GM06990 (cell line): ENCODE data around the gene NUDT5.

Experiments
- DNase-seq: peaks from one replicate; pipeline ENCODE4 v3.0.0-alpha.2; 2011; ENCODE audit not compliant: insufficient read length; ENCODE audit errors: extremely low read depth
- H3K27me3 ChIP-seq: replicated peaks from 2 replicates; pipeline ENCODE4 v1.6.0; 2011; ENCODE audit warnings: low read length; ENCODE audit not compliant: control insufficient read depth, insufficient read depth
- H3K36me3 ChIP-seq: 2 replicates; pipeline ENCODE4 v1.5.1; 2011; ENCODE audit warnings: low read length; ENCODE audit not compliant: control insufficient read depth, insufficient read depth
- H3K4me3 ChIP-seq: replicated peaks from 2 replicates; pipeline ENCODE4 v1.5.1; 2011; ENCODE audit warnings: low read depth, mild to moderate bottlenecking, control low read depth, low read length
- TF ChIP-seq, protein P1 (sequence below): IDR thresholded peaks from 2 replicates; pipeline ENCODE4 v1.5.1; 2011; ENCODE audit warnings: low read length, control low read depth, mild to moderate bottlenecking, inconsistent platforms; ENCODE audit not compliant: insufficient read depth, poor library complexity, severe bottlenecking

The NUDT5 gene

DNA sequence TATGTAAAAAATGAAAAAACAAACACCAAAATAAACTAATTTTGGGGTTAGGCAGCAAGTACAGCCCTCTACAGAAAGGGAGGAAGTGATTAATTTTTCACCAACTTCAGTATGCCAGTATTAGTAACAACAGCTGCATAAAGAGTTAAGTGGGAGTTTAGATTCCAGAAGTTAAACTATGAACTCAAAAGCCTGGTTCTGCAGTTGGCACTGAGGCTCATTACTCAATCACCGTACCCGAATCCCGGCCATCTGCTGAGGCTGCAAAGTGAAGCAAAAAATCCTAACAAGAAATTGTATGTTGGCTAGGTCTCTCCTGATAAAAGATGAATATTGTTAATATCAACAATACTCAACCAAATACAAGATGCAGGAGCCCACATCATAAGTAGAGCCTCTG, 4.0 kb downstream of the NUDT5 start:
- TF ChIP-seq, protein P1, sequence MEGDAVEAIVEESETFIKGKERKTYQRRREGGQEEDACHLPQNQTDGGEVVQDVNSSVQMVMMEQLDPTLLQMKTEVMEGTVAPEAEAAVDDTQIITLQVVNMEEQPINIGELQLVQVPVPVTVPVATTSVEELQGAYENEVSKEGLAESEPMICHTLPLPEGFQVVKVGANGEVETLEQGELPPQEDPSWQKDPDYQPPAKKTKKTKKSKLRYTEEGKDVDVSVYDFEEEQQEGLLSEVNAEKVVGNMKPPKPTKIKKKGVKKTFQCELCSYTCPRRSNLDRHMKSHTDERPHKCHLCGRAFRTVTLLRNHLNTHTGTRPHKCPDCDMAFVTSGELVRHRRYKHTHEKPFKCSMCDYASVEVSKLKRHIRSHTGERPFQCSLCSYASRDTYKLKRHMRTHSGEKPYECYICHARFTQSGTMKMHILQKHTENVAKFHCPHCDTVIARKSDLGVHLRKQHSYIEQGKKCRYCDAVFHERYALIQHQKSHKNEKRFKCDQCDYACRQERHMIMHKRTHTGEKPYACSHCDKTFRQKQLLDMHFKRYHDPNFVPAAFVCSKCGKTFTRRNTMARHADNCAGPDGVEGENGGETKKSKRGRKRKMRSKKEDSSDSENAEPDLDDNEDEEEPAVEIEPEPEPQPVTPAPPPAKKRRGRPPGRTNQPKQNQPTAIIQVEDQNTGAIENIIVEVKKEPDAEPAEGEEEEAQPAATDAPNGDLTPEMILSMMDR = no peak
- DNase-seq = no peak
- Histone ChIP-seq H3K36me3 (no peaks in the 10 kb centered on the region; the same call in 1 of the 2 replicates), H3K4me3 (no peak overlapping the region), H3K27me3 (no peaks in the 10 kb centered on the region)

DNA sequence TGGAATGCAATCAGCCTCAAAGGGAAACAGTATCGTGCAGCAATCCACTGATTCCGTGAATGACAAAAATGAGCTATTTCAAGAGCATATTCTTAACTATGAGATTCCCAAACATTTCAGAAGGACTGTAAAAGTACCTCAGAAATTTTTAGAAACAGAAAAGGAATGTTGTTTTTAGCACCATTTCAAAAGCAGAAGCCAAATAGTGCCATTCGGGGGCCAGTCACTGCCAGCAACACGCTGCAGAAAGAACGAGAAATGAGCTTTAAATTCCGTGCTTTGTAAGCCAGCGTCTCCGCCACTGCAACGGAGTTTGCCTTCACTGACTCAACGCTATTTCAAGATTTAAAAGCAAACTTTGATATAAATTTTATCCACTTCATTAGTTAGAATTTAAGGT, 6.3 kb downstream of the NUDT5 start:
- DNase-seq = no peak
- TF ChIP-seq, protein P1 = no peak
- Histone ChIP-seq H3K36me3 (peaks cover 5% of the 10 kb centered on the region), H3K27me3 (no peaks in the 10 kb centered on the region), H3K4me3 (no peak overlapping the region)

DNA sequence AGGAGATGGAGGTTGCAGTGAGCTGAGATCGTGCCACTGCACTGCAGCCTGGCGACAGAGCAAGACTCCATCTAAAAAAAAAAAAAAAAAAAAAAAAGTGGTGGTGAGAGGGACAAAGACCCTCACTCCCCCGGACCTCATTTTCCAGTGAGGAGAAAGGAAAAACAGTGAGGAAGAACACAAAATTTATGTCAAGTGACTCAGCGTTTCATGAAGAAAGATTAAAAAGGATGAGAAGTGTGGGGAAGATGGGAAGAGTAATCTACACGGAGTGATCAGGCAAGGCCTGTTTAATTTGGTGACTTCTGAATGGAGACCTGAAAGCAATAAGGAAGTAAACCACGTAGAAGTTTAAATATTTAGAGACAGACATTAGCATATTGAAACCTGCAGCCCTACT, 7.0 kb downstream of the NUDT5 start:
- Histone ChIP-seq H3K36me3 (peaks cover 5% of the 10 kb centered on the region), H3K4me3 (no peak overlapping the region), H3K27me3 (no peaks in the 10 kb centered on the region)
- TF ChIP-seq, protein P1 = no peak
- DNase-seq = no peak

DNA sequence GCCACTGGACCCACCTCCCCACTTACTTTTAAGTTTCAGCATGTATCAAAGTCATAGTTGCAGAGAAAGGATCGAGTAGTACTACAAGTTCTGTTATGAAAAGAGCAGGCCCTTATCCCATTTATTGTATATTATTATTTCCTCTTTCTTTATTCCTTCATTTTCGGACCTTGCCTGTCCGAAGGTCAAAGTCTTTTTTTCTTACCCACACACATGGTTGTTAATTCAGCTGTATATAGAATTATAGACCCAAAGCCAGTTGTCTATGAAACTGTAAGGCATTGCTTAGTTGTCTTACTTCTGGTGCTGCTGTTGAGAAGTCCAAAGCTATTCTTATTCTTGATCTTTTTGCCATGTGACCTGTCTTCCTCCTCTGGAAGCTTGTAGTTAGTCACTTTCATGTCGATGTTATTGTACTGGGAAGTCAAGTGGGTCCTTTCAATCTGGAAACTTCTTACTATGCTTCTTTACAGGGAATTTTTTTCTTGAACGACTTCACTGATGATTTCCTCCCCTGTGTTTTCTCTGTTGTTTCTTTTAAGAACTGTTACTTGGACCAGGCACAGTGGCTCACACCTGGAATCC, 8.3 kb downstream of the NUDT5 start:
- TF ChIP-seq, protein P1 = no peak
- no peak overlapping the region for H3K4me3 ChIP-seq
- H3K27me3 ChIP-seq = no peaks in the 10 kb centered on the region
- H3K36me3 ChIP-seq = peaks cover 5% of the 10 kb centered on the region
- DNase-seq = no peak

DNA sequence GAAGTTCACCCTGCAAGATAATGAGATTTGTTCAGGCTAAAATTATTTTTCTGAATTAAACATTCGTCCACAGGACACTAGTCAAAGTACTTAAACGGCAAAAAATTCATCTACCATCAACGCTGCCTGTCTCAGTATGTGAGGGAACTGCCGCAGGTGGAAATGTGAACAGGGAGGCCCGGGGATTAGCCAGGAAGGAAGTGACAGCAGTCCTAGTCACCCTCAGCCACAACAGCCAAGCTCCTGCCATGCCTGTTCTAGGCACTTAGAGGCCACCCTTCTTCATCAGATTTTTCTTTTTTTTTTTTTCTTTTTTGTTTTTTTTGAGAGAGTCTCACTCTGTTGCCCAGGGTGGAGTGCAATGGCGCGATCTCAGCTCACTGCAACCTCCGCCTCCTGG, 9.4 kb downstream of the NUDT5 start:
- peaks cover 5% of the 10 kb centered on the region for H3K36me3 ChIP-seq
- TF ChIP-seq, protein P1 = no peak
- no peaks in the 10 kb centered on the region for H3K27me3 ChIP-seq
- no peak overlapping the region for H3K4me3 ChIP-seq
- no peak for DNase-seq

DNA sequence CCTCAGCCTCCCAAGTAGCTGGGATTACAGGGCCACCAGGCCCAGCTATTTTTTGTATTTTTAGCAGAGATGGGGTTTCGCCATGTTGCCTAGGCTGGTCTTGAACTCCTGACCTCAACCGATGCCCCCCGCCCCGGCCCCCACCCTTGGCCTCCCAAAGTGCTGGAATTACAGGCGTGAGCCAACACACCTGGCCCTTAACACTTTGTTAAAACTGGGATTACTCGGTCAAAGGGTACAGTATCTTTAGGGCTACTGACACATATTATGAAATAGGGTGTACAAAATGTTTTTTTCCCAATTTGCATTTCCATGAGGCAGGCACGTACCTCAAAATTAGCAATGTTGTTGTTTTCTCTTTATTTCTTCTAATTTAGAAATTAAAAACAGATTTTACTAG, 11.5 kb downstream of the NUDT5 start:
- TF ChIP-seq, protein P1 = no peak
- H3K27me3 ChIP-seq = no peaks in the 10 kb centered on the region
- DNase-seq = no peak
- H3K36me3 ChIP-seq = peaks cover 5% of the 10 kb centered on the region
- no peak overlapping the region for H3K4me3 ChIP-seq
